Natural killer cell (primary cell): ENCODE data around the gene ZNF215. TPM values are rescaled to one million over a fixed set of nuclear protein-coding genes. Genes with fewer than 3 reads are reported as not detected.
"Not testable (repeated sequence)": the region's sequence is repeated elsewhere in the genome, so short reads cannot be mapped to it uniquely, and the experiment has no call there.

Experiments
- ATAC-seq, 3 donors: fragments of 150-1000 bp in 2 of 3; fragments of 200-7000 bp in 1 of 3; cut with Tn5 transposase; 1 replicate in 1 of 3; 2 replicates in 2 of 3; pipeline ENCODE4 v1.10.0; 2021; ENCODE audit warnings: mild to moderate bottlenecking in 2 of 3, moderate library complexity in 2 of 3
- DNase-seq, 2 donors: peaks; one replicate each; pipeline versions ENCODE4 v3.0.0 to v3.0.0-alpha.2; 2013 to 2021; ENCODE audit warnings: mixed read lengths in 1 of 2
- H3K27ac ChIP-seq: one replicate; pipeline ENCODE4 v1.5.1; 2013; ENCODE audit warnings: mild to moderate bottlenecking, low read length
- H3K27me3 ChIP-seq: one replicate; pipeline ENCODE4 v1.6.1; 2013; ENCODE audit warnings: low read length; ENCODE audit not compliant: control insufficient read depth, insufficient read depth
- H3K36me3 ChIP-seq: one replicate; pipeline ENCODE4 v1.6.1; 2013; ENCODE audit warnings: low read length; ENCODE audit not compliant: control insufficient read depth, insufficient read depth
- H3K4me1 ChIP-seq: one replicate; pipeline ENCODE4 v1.6.1; 2013; ENCODE audit warnings: low read length; ENCODE audit not compliant: control insufficient read depth, insufficient read depth
- H3K4me3 ChIP-seq: one replicate; pipeline ENCODE4 v1.5.1; 2013; ENCODE audit warnings: low read length
- H3K9me3 ChIP-seq: one replicate; pipeline ENCODE4 v1.6.1; 2013; ENCODE audit warnings: low read length; ENCODE audit not compliant: control insufficient read depth, insufficient read depth
- H3K27ac Mint-ChIP-seq, 2 donors: one replicate each; pipeline ENCODE4 v1.8.0; 2022; ENCODE audit warnings: mild to moderate bottlenecking in 2 of 2, mixed read lengths in 2 of 2, moderate library complexity in 1 of 2
- H3K27me3 Mint-ChIP-seq, 2 donors: one replicate each; pipeline ENCODE4 v1.8.0; 2022; ENCODE audit warnings: low read depth in 2 of 2, mixed read lengths in 2 of 2
- H3K36me3 Mint-ChIP-seq: one replicate; pipeline ENCODE4 v1.8.0; 2022; ENCODE audit warnings: mixed read lengths
- H3K4me1 Mint-ChIP-seq, 2 donors: one replicate each; pipeline ENCODE4 v1.8.0; 2022; ENCODE audit warnings: mixed read lengths in 2 of 2
- H3K4me3 Mint-ChIP-seq: one replicate; pipeline ENCODE4 v1.8.0; 2022; ENCODE audit warnings: mild to moderate bottlenecking, moderate library complexity, mixed read lengths
- H3K9me3 Mint-ChIP-seq, 2 donors: one replicate each; pipeline ENCODE4 v1.8.0; 2022; ENCODE audit warnings: mixed read lengths in 2 of 2
- CTCF ChIP-seq: fragments of 200-600 bp; IDR thresholded peaks from one replicate; pipeline ENCODE4 v1.8.0; 2022; ENCODE audit warnings: antibody characterized with exemption
- WGBS: methylation state at CpG from one replicate; pipeline ENCODE4 v1.1.7; 2013; ENCODE audit warnings: missing lambda C conversion rate; ENCODE audit not compliant: insufficient coverage; 5-methylcytosine and 5-hydroxymethylcytosine counted together
- intact Hi-C: fragments of 100-400 bp; cut with micrococcal nuclease; formaldehyde crosslinking; loops from one replicate; pipeline ENCODE4 v1.14.2; 2022
- total RNA-seq, 4 donors: library from RNA; stranded (reverse); fragments of 120-200 nt in 1 of 4; gene quantifications; one replicate each; pipeline versions ENCODE4 v1.2.3 to v1.2.4, GENCODE V29; 2013 to 2022

Gene ZNF215
- total RNA-seq, 3 donors from 2014 or later (not counting 1 experiment from before 2014, with no cell fraction given), result 0.26 to 0.80 TPM; not detected in 1

- peaks cover 12 to 21% of the 10 kb centered on the region in 2 donors for H3K27me3 Mint-ChIP-seq
- no peak for DNase-seq
- Histone ChIP-seq H3K36me3 (no peaks in the 10 kb centered on the region), H3K27me3 (peaks cover 2% of the 10 kb centered on the region), H3K4me3 (no peak overlapping the region), H3K27ac (no peak overlapping the region), H3K9me3 (no peaks in the 10 kb centered on the region), H3K4me1 (no peaks in the 10 kb centered on the region)
- H3K4me3 Mint-ChIP-seq, result no peak overlapping the region
- intact Hi-C loops, result no loop called here
- no peak for TF ChIP-seq CTCF
- no peak overlapping the region for H3K27ac Mint-ChIP-seq
- ATAC-seq, result peak in 1 of 3 donors; percentile 26
- peaks cover 0 to 7% of the 10 kb centered on the region in 2 donors for H3K4me1 Mint-ChIP-seq
- no peaks in the 10 kb centered on the region for H3K36me3 Mint-ChIP-seq
- H3K9me3 Mint-ChIP-seq, result no peaks in the 10 kb centered on the region
Observed at GRCh38 chr11:6895010-6895409, 31.2 kb upstream of the ZNF215 start.

GRCh38 chr11:6898911-6899310 lies 27.3 kb upstream of the ZNF215 start:
- WGBS, result 100% methylated on average over 1 of the region's 1 CpG
- no peak overlapping the region for H3K4me3 Mint-ChIP-seq
- no peaks in the 10 kb centered on the region for H3K4me1 ChIP-seq
- ATAC-seq, result no peak
- H3K9me3 Mint-ChIP-seq, result no peaks in the 10 kb centered on the region
- H3K4me3 ChIP-seq, result no peak overlapping the region
- H3K36me3 Mint-ChIP-seq, result no peaks in the 10 kb centered on the region
- no peak for TF ChIP-seq CTCF
- peaks cover 0 to 7% of the 10 kb centered on the region in 2 donors for H3K4me1 Mint-ChIP-seq
- no peak overlapping the region for H3K27ac Mint-ChIP-seq
- no peak for DNase-seq
- H3K27me3 ChIP-seq, result no peaks in the 10 kb centered on the region
- H3K36me3 ChIP-seq, result no peaks in the 10 kb centered on the region
- H3K27ac ChIP-seq, result no peak overlapping the region
- H3K9me3 ChIP-seq, result no peaks in the 10 kb centered on the region
- H3K27me3 Mint-ChIP-seq, result peaks cover 11 to 25% of the 10 kb centered on the region in 2 donors
- intact Hi-C loops, result no loop called here

- Mint-ChIP-seq H3K4me3 (no peak overlapping the region), H3K9me3 (no peaks in the 10 kb centered on the region), H3K27me3 (peaks cover 12 to 19% of the 10 kb centered on the region in 2 donors), H3K36me3 (no peaks in the 10 kb centered on the region), H3K4me1 (peaks cover 0 to under 1% of the 10 kb centered on the region in 2 donors), H3K27ac (no peak overlapping the region)
- no peaks in the 10 kb centered on the region for H3K9me3 ChIP-seq
- no peaks in the 10 kb centered on the region for H3K4me1 ChIP-seq
- 81% methylated on average over 2 of the region's 2 CpGs for WGBS
- no peak overlapping the region for H3K27ac ChIP-seq
- H3K4me3 ChIP-seq, result no peak overlapping the region
- no peaks in the 10 kb centered on the region for H3K27me3 ChIP-seq
- ATAC-seq (no peak), DNase-seq (no peak)
- no peaks in the 10 kb centered on the region for H3K36me3 ChIP-seq
- intact Hi-C loops, result no loop called here
- TF ChIP-seq CTCF, result no peak
Observed at GRCh38 chr11:6900327-6900999, 25.8 kb upstream of the ZNF215 start.

GRCh38 chr11:6904804-6905203 lies 21.4 kb upstream of the ZNF215 start:
- H3K4me1 Mint-ChIP-seq, DNase-seq, H3K4me3 Mint-ChIP-seq, H3K27ac ChIP-seq, H3K4me1 ChIP-seq, intact Hi-C loops, H3K27ac Mint-ChIP-seq, H3K27me3 ChIP-seq, H3K36me3 Mint-ChIP-seq, H3K9me3 Mint-ChIP-seq, ATAC-seq, H3K9me3 ChIP-seq, H3K36me3 ChIP-seq, H3K4me3 ChIP-seq: not testable (repeated sequence)
- peaks cover 7 to 11% of the 10 kb centered on the region in 2 donors for H3K27me3 Mint-ChIP-seq
- whole genome bisulfite sequencing, result 82% methylated on average over 13 of the region's 13 CpGs
